DND-41 (cell line): ENCODE results near the gene ZNF71.

ENCODE experiments used
- EZH2 ChIP-seq: IDR thresholded peaks from 3 replicates; pipeline ENCODE4 v1.6.1; 2012; ENCODE audit warnings: borderline replicate concordance, low read depth, mild to moderate bottlenecking, moderate library complexity, low read length, inconsistent platforms; ENCODE audit not compliant: severe bottlenecking
- TF ChIP-seq, protein P1 (sequence below): IDR thresholded peaks from 2 replicates; pipeline ENCODE4 v1.5.1; 2012; ENCODE audit warnings: borderline replicate concordance, low read length, moderate library complexity, mild to moderate bottlenecking; ENCODE audit not compliant: poor library complexity, severe bottlenecking; ENCODE audit errors: extremely low read depth

GRCh38 chr19:56617531-56617930 lies 22.4 kb downstream of the ZNF71 start:
- TF ChIP-seq, protein P1, sequence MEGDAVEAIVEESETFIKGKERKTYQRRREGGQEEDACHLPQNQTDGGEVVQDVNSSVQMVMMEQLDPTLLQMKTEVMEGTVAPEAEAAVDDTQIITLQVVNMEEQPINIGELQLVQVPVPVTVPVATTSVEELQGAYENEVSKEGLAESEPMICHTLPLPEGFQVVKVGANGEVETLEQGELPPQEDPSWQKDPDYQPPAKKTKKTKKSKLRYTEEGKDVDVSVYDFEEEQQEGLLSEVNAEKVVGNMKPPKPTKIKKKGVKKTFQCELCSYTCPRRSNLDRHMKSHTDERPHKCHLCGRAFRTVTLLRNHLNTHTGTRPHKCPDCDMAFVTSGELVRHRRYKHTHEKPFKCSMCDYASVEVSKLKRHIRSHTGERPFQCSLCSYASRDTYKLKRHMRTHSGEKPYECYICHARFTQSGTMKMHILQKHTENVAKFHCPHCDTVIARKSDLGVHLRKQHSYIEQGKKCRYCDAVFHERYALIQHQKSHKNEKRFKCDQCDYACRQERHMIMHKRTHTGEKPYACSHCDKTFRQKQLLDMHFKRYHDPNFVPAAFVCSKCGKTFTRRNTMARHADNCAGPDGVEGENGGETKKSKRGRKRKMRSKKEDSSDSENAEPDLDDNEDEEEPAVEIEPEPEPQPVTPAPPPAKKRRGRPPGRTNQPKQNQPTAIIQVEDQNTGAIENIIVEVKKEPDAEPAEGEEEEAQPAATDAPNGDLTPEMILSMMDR, result no peak
- no peak for TF ChIP-seq EZH2
